ENCODE measurements around the gene GPSM1.

- TF ChIP-seq POLR2A (IDR thresholded peaks at IDR 0.05) (no peak), CTCF (IDR thresholded peaks at IDR 0.05) (no peak), POLR2AphosphoS5 (IDR thresholded peaks at IDR 0.05) (no peak)
These were observed 45.7 kb upstream of the GPSM1 start for GRCh38 chr9:136281421-136282271.
